Gastrocnemius medialis (tissue), 4 donors: ENCODE measurements around the gene UBE2E1. TPM values are rescaled to one million over a fixed set of nuclear protein-coding genes. Genes with fewer than 3 reads are reported as not detected.

ENCODE experiments used
- ATAC-seq, 2 donors: fragments of 150-250 bp; one replicate each; pipeline ENCODE4 v1.9.1; 2016
- DNase-seq, 2 donors: peaks; one replicate each; pipeline ENCODE4 v3.0.0-alpha.2; 2019
- H3K27ac ChIP-seq, 4 donors: fragments of 200-600 bp; sonication (generic); 1 replicate in 1 of 4; 2 replicates in 3 of 4; pipeline ENCODE4 v1.5.1; 2016 to 2018; ENCODE audit warnings: mild to moderate bottlenecking in 2 of 4, moderate library complexity in 1 of 4
- H3K27me3 ChIP-seq, 3 donors: fragments of 200-600 bp; sonication (generic) in 2 of 3; 1 replicate in 1 of 3; 2 replicates in 2 of 3; pipeline versions ENCODE4 v1.5.1 to v1.6.0; 2016 to 2019; ENCODE audit warnings: mild to moderate bottlenecking in 1 of 3, moderate library complexity in 1 of 3
- H3K36me3 ChIP-seq, 2 donors: fragments of 200-600 bp; sonication (generic) in 1 of 2; one replicate each; pipeline ENCODE4 v1.5.1; 2017 to 2018
- H3K4me1 ChIP-seq, 2 donors: fragments of 200-600 bp; sonication (generic) in 1 of 2; one replicate each; pipeline ENCODE4 v1.5.1; 2016 to 2017; ENCODE audit warnings: mild to moderate bottlenecking in 2 of 2
- H3K4me3 ChIP-seq, 4 donors: fragments of 200-600 bp; sonication (generic) in 3 of 4; 1 replicate in 1 of 4; 2 replicates in 3 of 4; pipeline ENCODE4 v1.5.1; 2016 to 2019; ENCODE audit warnings: mild to moderate bottlenecking in 2 of 4
- H3K9me3 ChIP-seq, 3 donors: fragments of 200-600 bp; sonication (generic) in 2 of 3; 1 replicate in 1 of 3; 2 replicates in 2 of 3; pipeline ENCODE4 v1.5.1; 2016 to 2019
- CTCF ChIP-seq, 5 experiments: fragments of 450-650 bp in 3 of 5; fragments of 200-600 bp in 2 of 5; sonication (generic) in 2 of 5; IDR thresholded peaks in 4 of 5; conservative IDR thresholded peaks in 1 of 5; 1 replicate in 4 of 5; 2 replicates in 1 of 5; pipeline ENCODE4 v1.5.1; 2016 to 2019; ENCODE audit warnings: antibody characterized with exemption in 5 of 5, mild to moderate bottlenecking in 3 of 5, moderate library complexity in 3 of 5
- POLR2A ChIP-seq, 2 donors: fragments of 450-650 bp; IDR thresholded peaks; one replicate each; pipeline ENCODE4 v1.6.1; 2017; ENCODE audit warnings: antibody characterized with exemption in 2 of 2, mild to moderate bottlenecking in 2 of 2, moderate library complexity in 2 of 2
- in situ Hi-C, 4 donors: fragments of 200-750 bp; cut with MboI; loops; one replicate each; pipeline versions ENCODE4 v1.15.0 to v1.8.0; 2017; ENCODE audit warnings: low sequenced_read_pairs in 4 of 4
- intact Hi-C: fragments of 100-400 bp; cut with DNase I; formaldehyde crosslinking; loops from one replicate; pipeline ENCODE4 v1.15.1; 2023; ENCODE audit warnings: low total_unique reads
- total RNA-seq, 4 donors: library from RNA; depleted of rRNA; stranded (reverse); fragments of >200 nt; gene quantifications; one replicate each; pipeline versions ENCODE4 v1.1.0 to v1.2.3, GENCODE V29; 2016

The UBE2E1 gene
- total RNA-seq, 4 donors from 2014 or later = 54.8 to 153 (median 109) TPM

GRCh38 chr3:23821858-23822257 lies 16.1 kb downstream of the UBE2E1 start:
- in situ Hi-C loops (no loop called here), intact Hi-C loops (no loop called here)
- Histone ChIP-seq H3K4me1 (peaks cover 43 to 58% of the 10 kb centered on the region in 2 donors), H3K36me3 (no peaks in the 10 kb centered on the region), H3K9me3 (no peaks in the 10 kb centered on the region), H3K4me3 (no peak overlapping the region), H3K27ac (no peak overlapping the region), H3K27me3 (no peaks in the 10 kb centered on the region)
- DNase-seq (no peak), ATAC-seq (no peak)
- no peak for TF ChIP-seq CTCF (IDR thresholded peaks at IDR 0.05 in 4 of 5, conservative IDR thresholded peaks at IDR 0.05 in 1 of 5)
- TF ChIP-seq POLR2A (IDR thresholded peaks at IDR 0.05) = no peak

- no peak overlapping the region for H3K4me3 ChIP-seq
- H3K27ac ChIP-seq = no peak overlapping the region
- peaks cover 50 to 65% of the 10 kb centered on the region in 2 donors for H3K4me1 ChIP-seq
- no peaks in the 10 kb centered on the region for H3K36me3 ChIP-seq
- intact Hi-C loops = no loop called here
- no peak for DNase-seq
- H3K27me3 ChIP-seq = no peaks in the 10 kb centered on the region
- ATAC-seq = no peak
- H3K9me3 ChIP-seq = no peaks in the 10 kb centered on the region
- TF ChIP-seq POLR2A (IDR thresholded peaks at IDR 0.05) (no peak), CTCF (IDR thresholded peaks at IDR 0.05 in 4 of 5, conservative IDR thresholded peaks at IDR 0.05 in 1 of 5) (no peak)
- in situ Hi-C loops = no loop called here
Observed at GRCh38 chr3:23822559-23822958, 16.8 kb downstream of the UBE2E1 start.

- Histone ChIP-seq H3K4me1 (peaks cover 54 to 72% of the 10 kb centered on the region in 2 donors), H3K9me3 (no peaks in the 10 kb centered on the region), H3K27me3 (no peaks in the 10 kb centered on the region), H3K36me3 (no peaks in the 10 kb centered on the region), H3K4me3 (no peak overlapping the region), H3K27ac (no peak overlapping the region)
- no peak for ATAC-seq
- no peak for DNase-seq
- no peak for TF ChIP-seq POLR2A (IDR thresholded peaks at IDR 0.05)
- no peak for TF ChIP-seq CTCF (IDR thresholded peaks at IDR 0.05 in 4 of 5, conservative IDR thresholded peaks at IDR 0.05 in 1 of 5)
- intact Hi-C loops = no loop called here
- in situ Hi-C loops = no loop called here
Observed at GRCh38 chr3:23823620-23824019, 17.9 kb downstream of the UBE2E1 start.

GRCh38 chr3:23824699-23825444 lies 19.1 kb downstream of the UBE2E1 start:
- TF ChIP-seq POLR2A (IDR thresholded peaks at IDR 0.05) (no peak), CTCF (IDR thresholded peaks at IDR 0.05 in 4 of 5, conservative IDR thresholded peaks at IDR 0.05 in 1 of 5) (no peak)
- no peaks in the 10 kb centered on the region for H3K9me3 ChIP-seq
- ATAC-seq (no peak), DNase-seq (no peak)
- intact Hi-C loops (no loop called here), in situ Hi-C loops (no loop called here)
- no peaks in the 10 kb centered on the region for H3K27me3 ChIP-seq
- H3K36me3 ChIP-seq = no peaks in the 10 kb centered on the region
- H3K4me3 ChIP-seq = no peak overlapping the region
- H3K4me1 ChIP-seq = peaks cover 52 to 69% of the 10 kb centered on the region in 2 donors
- H3K27ac ChIP-seq = no peak overlapping the region
